Ishikawa (cell line): ENCODE data around the gene SIAE.

Source experiments
- CEBPB ChIP-seq: IDR thresholded peaks from 2 replicates; pipeline ENCODE4 v1.6.1; 2012
- CREB1 ChIP-seq: IDR thresholded peaks from 2 replicates; pipeline ENCODE4 v1.6.1; 2012; ENCODE audit warnings: low read depth
- EGR1 ChIP-seq: IDR thresholded peaks from 2 replicates; pipeline ENCODE4 v1.6.1; 2012
- EP300 ChIP-seq: IDR thresholded peaks from 2 replicates; pipeline ENCODE4 v1.6.1; 2012; ENCODE audit warnings: borderline replicate concordance
- FOXM1 ChIP-seq: IDR thresholded peaks from 2 replicates; pipeline ENCODE4 v1.6.1; 2012; ENCODE audit warnings: low read depth, borderline replicate concordance
- MAX ChIP-seq: IDR thresholded peaks from 2 replicates; pipeline ENCODE4 v1.6.1; 2012
- NFIC ChIP-seq: IDR thresholded peaks from 2 replicates; pipeline ENCODE4 v1.6.1; 2012
- RAD21 ChIP-seq: IDR thresholded peaks from 2 replicates; pipeline ENCODE4 v1.6.1; 2012; ENCODE audit warnings: low read depth
- REST ChIP-seq: IDR thresholded peaks from 2 replicates; pipeline ENCODE4 v1.6.1; 2012; ENCODE audit warnings: low read depth, mild to moderate bottlenecking
- TAF1 ChIP-seq: IDR thresholded peaks from 2 replicates; pipeline ENCODE4 v1.6.1; 2012; ENCODE audit warnings: low read depth, mild to moderate bottlenecking
- TCF12 ChIP-seq: IDR thresholded peaks from 2 replicates; pipeline ENCODE4 v1.6.1; 2012; ENCODE audit warnings: low read depth
- TEAD4 ChIP-seq: IDR thresholded peaks from 2 replicates; pipeline ENCODE4 v1.6.1; 2012
- YY1 ChIP-seq: IDR thresholded peaks from 2 replicates; pipeline ENCODE4 v1.6.1; 2012; ENCODE audit warnings: low read depth
- ZBTB7A ChIP-seq: IDR thresholded peaks from 2 replicates; pipeline ENCODE4 v1.6.1; 2012; ENCODE audit warnings: low read depth
- TF ChIP-seq, protein P1 (sequence below): IDR thresholded peaks from 2 replicates; pipeline ENCODE4 v1.6.1; 2012

SIAE gene

DNA sequence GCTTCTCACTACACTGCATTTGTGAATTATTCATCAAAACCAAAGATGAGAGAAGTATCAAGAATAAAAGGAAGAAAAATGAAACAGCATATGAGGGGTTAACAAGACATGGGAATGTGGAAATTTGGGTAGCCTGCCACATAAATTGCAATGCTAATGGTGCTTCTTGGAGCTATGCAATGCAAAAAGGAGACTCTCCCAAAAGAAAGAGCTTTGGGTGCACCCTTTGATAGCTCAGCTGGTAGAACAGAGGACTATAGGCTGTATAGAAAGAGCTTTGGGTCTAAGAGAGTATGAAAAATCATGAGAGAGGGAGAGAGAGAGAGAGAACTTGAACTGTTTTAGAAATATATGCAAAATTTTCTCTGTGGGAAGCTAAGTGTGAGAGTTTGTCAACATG, 26.5 kb upstream of the SIAE start:
- TF ChIP-seq CREB1 (no peak), EGR1 (no peak), MAX (no peak), REST (no peak), YY1 (no peak), FOXM1 (no peak), RAD21 (no peak), TAF1 (no peak), TEAD4 (no peak), CEBPB (no peak)
- TF ChIP-seq, protein P1, sequence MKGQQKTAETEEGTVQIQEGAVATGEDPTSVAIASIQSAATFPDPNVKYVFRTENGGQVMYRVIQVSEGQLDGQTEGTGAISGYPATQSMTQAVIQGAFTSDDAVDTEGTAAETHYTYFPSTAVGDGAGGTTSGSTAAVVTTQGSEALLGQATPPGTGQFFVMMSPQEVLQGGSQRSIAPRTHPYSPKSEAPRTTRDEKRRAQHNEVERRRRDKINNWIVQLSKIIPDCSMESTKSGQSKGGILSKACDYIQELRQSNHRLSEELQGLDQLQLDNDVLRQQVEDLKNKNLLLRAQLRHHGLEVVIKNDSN, result no peak

- TF ChIP-seq MAX, result no peak
- no peak for TF ChIP-seq RAD21
- no peak for TF ChIP-seq CREB1
- TF ChIP-seq TCF12, result no peak
- TF ChIP-seq REST, result no peak
- no peak for TF ChIP-seq CEBPB
- no peak for TF ChIP-seq FOXM1
- TF ChIP-seq, protein P1, result no peak
- no peak for TF ChIP-seq TEAD4
- no peak for TF ChIP-seq EP300
These were observed 26.0 kb upstream of the SIAE start for GRCh38 chr11:124699547-124699946.

- no peak for TF ChIP-seq TEAD4
- no peak for TF ChIP-seq EP300
- no peak for TF ChIP-seq FOXM1
- no peak for TF ChIP-seq MAX
- TF ChIP-seq, protein P1, result no peak
- TF ChIP-seq YY1, result no peak
- TF ChIP-seq CEBPB, result no peak
- TF ChIP-seq EGR1, result no peak
- no peak for TF ChIP-seq CREB1
- TF ChIP-seq TCF12, result no peak
- TF ChIP-seq NFIC, result no peak
- no peak for TF ChIP-seq REST
- no peak for TF ChIP-seq RAD21
These were observed 19.6 kb upstream of the SIAE start for GRCh38 chr11:124693142-124693541.

DNA sequence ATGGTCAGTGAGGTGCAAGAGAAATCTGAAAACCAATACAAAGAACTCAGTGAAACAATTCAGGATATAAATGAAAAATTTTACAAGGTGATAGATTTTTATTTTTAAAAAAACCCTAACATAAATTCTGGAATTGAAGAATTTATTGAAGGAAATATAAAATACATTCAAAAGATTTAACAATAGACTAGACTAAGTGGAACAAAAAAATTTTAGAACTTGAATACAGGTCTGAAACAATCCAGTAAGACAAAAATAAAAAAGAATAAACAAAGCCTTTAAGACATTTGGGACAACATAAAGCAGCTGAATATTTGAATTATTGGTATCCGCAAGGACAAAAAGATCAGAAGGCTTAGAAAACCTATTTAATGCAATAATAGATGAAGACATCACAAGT, 8.9 kb upstream of the SIAE start:
- TF ChIP-seq REST (no peak), EGR1 (no peak), FOXM1 (no peak), TAF1 (no peak), CEBPB (no peak), CREB1 (no peak), RAD21 (no peak), MAX (no peak), YY1 (no peak), ZBTB7A (no peak), EP300 (no peak), TEAD4 (no peak), NFIC (no peak), TCF12 (no peak)
- TF ChIP-seq, protein P1, result no peak
